Left kidney (tissue), 8 donors: ENCODE results near the gene ZNF488. TPM values are rescaled to one million over a fixed set of nuclear protein-coding genes. Genes with fewer than 3 reads are reported as not detected.
"Not testable (repeated sequence)": the region's sequence is repeated elsewhere in the genome, so short reads cannot be mapped to it uniquely, and the experiment has no call there.

ENCODE experiments used
- DNase-seq: peaks from one replicate; pipeline ENCODE4 v3.0.0-alpha.2; 2013
- long read RNA-seq, 8 donors: transcript quantifications; one replicate each; lab custom pipeline, GENCODE V29; 2026
- polyA plus RNA-seq: library from polyadenylated mRNA; unstranded; fragments of 120-200 nt; gene quantifications from one replicate; pipeline ENCODE4 v1.2.1, GENCODE V29; 2013; ENCODE audit not compliant: insufficient read length

Gene ZNF488, protein sequence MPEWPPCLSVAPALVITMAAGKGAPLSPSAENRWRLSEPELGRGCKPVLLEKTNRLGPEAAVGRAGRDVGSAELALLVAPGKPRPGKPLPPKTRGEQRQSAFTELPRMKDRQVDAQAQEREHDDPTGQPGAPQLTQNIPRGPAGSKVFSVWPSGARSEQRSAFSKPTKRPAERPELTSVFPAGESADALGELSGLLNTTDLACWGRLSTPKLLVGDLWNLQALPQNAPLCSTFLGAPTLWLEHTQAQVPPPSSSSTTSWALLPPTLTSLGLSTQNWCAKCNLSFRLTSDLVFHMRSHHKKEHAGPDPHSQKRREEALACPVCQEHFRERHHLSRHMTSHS
- 5.8 TPM for polyA plus RNA-seq
- long read RNA-seq, donor 1, partial matches to known transcripts: 0 of 3 reads
- long read RNA-seq, donor 1, other reads (novel, unspliced or antisense): 0 of 3 reads
- long read RNA-seq, donor 2, partial matches to known transcripts: 0 of 1 reads
- long read RNA-seq, donor 2, other reads (novel, unspliced or antisense): 0 of 1 reads
- long read RNA-seq, donor 3, partial matches to known transcripts: 0 of 4 reads
- long read RNA-seq, donor 3, other reads (novel, unspliced or antisense): 0 of 4 reads
- long read RNA-seq, donor 4: 0 reads
- long read RNA-seq, donor 5, partial matches to known transcripts: 0 of 3 reads
- long read RNA-seq, donor 5, other reads (novel, unspliced or antisense): 0 of 3 reads
- long read RNA-seq, donor 6, partial matches to known transcripts: 0 of 1 reads
- long read RNA-seq, donor 6, other reads (novel, unspliced or antisense): 0 of 1 reads
- long read RNA-seq, donor 7, partial matches to known transcripts: 0 of 4 reads
- long read RNA-seq, donor 7, other reads (novel, unspliced or antisense): 0 of 4 reads
- long read RNA-seq, donor 8, partial matches to known transcripts: 0 of 1 reads
- long read RNA-seq, donor 8, other reads (novel, unspliced or antisense): 0 of 1 reads

GRCh38 chr10:47384148-47384921 is at the start of gene ZNF488:
ZNF488 (minus strand) TSS chr10:47384293; CDS start chr10:47368829, 15,464 bp downstream.
- DNase-seq: peak; percentile 79

- DNase-seq: no peak
Measured at GRCh38 chr10:47425813-47426419, 41.8 kb upstream of the ZNF488 start.

GRCh38 chr10:47424231-47424630 is 40.1 kb upstream of the ZNF488 start:
- DNase-seq: no peak

- no peak for DNase-seq
Measured at GRCh38 chr10:47423476-47423875, 39.4 kb upstream of the ZNF488 start.

DNA sequence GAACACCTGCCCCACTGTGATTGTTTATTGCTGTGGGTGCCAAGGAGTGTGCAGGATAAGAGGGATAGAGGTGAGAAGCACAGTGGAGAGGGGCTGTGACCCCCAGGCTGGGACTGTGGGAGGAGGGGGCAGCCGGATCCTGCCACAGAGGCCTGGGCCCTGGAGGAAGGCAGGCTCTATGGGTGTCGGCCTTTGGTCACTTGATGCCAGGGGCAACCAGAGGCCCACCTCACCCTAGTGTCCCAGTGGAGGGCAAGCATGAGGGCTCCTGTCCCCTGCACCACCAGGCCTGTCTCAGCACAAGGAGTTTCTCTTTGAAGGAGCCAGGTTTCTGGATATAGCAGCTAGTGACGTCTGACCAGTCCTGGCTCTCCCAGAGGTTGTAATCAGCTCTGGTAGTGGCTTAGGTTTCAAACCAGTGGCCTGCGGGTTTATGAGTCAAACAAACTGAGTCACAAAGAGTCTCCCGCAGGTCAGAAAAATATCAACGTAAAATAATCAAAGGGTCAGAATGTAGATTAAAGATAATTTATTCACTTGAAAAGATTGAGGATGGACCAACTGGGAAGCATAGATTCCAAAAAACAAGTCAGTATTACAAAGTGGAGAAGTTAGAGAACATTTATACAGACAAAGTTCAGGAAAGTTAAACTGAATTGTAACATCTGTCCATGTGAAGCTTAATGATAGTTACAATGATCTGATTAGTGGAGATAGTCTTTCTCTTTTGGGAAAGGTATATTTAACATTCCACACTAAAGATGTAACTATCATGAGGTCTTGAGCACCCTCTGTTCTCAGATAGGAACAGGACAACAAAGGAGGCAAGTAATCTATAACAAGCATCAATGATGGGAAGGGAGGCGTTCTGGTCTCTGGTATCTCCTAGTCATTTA is 37.2 kb upstream of the ZNF488 start:
- DNase-seq: no peak

DNA sequence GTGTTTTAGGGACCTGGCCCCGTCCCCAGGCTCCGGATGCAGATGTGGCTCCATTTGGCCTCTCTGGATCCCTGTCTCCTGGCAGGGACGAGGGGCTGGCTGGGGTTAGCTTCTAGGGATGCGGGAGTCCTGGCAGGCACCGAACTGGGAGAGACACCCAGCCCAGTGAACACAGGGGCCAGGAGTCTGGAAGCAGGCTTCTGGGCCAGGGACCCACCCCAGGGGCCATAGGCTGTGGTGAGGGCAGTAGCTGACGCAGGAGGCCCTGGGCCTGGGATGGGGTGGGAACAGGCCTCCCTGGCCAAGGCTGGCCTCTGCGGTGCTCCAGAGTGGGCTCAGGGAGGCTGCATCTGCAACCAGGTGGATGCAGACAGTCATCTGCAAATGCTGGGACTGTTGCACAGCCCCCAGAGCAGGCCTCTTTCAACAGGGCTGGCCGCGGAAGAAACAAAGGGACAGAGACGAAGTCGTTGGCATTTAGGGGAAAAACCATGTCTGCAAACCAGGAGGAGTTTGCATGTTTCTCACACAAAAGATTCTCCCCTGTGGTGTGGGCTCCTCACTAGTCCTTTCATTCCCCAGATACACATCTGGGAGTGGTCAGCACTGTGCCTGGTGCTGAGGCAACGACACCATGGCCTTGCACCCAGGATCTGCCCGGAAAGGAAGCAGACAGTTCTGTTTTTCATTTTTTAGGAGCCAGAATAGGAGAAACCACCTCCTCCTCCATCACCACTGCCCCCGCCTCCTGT is 36.4 kb upstream of the ZNF488 start:
- no peak for DNase-seq

DNA sequence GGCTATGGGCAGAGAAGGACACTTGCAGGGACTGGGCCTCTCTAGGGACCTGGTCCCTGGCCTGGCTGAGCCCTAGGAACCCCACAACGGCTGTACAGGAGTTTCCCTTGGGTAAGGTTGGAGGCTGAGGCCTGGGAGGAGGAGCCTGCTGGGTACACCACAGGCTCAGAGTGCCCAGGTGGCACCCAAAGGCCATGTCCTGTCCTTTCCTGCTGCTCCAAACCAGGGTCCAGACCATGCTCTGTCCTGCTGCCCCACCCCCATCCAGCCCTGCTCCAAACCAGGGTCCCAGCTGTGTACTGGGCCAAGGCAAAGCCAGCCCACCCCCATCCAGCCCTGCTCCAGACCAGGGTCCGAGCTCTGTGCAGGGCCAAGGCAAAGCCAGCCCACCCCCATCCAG is 35.3 kb upstream of the ZNF488 start:
- no peak for DNase-seq

DNA sequence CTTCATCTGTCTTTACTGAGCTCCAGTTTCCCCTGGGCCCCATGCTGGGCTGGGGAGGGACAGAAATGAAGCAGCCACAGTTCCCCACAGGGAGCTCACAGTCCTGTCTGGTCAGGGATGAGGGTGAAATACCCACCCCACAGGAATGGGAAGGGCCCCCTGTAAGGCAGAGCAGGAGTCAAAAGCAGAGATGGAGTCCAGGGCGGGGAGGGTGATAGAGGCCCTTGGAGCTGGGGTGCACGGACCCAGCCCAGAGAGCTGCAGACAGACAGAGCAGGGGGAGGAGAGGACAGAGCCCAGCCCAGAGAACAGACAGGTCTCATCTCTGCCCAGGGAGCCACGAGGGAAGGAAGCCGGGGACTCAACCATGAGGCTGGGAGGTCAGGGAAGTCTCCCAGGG is 34.9 kb upstream of the ZNF488 start:
- no peak for DNase-seq

GRCh38 chr10:47418321-47418720 is 34.2 kb upstream of the ZNF488 start:
- DNase-seq: no peak

GRCh38 chr10:47416305-47417218 is 32.5 kb upstream of the ZNF488 start:
- not testable (repeated sequence) for DNase-seq

DNA sequence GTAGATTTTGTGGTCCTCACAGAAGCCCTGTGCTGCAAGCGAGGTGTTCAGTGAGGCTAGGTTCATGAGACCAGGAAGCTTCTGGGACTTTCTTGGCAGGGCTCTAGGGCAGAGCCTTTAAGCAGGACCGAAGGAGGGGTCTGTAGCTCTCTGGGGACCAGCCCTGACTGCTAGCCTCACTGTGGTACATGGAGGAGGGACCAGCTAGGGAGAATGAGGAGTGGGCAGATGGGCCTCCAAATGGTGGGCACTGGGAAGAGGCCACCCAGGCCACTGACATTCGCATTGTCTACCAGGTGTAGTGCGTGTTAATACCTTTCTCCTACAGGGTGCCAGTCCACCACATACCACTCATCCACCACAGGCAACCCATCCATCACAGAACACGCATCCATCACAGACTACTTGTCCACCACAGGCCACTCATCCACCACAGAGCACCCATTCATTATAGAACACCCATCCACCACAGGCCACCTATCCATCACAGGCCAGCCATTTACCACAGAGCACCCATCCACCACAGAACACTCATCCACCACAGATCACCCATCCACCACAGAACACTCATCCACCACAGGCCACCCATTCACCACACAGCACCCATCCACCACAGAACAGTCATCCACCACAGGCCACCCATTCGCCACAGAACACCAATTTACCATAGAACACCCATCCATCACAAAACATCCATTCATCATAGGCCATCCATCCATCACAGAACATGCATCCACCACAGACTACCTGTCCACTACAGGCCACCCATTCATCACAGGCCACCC is 31.6 kb upstream of the ZNF488 start:
- no peak for DNase-seq

DNA sequence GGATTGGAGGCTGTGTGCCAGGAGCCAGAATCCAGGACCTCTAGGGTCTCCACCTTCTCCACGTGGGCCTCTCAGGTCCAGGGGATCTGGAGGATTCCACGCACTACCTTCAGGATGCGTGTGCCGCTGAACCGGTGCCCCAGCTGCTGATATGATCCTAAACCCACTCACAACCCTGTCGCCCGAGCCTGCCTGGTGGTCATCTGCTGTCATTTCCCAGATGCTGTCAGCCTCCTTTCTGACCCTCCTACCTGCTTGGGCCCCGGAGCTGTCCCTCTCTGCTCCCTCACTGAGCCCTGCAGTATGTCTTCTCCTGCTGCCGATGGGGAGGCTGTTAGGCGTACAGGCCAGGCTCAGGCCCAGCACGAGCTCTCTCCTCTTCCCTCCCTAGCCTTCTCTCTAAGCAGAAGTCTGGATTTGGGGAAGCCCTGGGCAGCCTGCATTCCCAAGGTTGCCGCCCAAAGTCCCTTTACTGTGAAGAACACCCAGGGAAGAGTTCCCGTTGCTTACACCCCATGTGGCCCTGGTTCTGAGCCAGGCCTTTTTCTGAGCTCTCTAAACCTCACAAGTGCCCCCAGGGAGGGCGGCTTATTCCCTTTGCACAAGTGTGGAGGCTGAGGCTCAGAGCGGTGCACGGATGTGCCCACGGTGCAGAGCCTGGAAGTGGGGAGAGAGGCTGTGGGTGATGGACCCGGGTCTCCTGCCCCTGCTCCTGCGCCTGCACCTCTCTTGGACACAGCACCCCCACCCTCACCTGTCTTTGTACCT is 30.8 kb upstream of the ZNF488 start:
- no peak for DNase-seq

- DNase-seq: no peak
Measured at GRCh38 chr10:47414227-47414592, 30.1 kb upstream of the ZNF488 start.

GRCh38 chr10:47413531-47414226 is 29.6 kb upstream of the ZNF488 start:
- no peak for DNase-seq

DNA sequence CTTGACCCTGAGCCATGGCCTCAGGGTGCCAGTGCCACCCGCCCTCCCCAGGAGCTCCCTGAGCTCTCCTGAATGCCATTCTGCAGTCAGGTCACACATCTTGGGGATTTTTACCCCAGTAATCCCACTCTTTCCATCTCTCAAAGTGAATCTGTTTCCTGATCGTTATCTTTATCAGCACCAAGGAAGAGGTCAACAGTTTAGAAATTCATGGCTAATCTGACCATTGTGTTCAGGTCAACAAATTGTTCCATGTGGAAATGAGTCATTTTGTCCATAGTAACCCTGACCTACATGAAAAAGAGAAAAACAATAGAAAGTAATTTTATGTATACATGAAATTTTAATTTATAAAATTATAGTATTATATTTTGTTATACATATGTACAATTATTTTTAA is 28.8 kb upstream of the ZNF488 start:
- DNase-seq: no peak

DNA sequence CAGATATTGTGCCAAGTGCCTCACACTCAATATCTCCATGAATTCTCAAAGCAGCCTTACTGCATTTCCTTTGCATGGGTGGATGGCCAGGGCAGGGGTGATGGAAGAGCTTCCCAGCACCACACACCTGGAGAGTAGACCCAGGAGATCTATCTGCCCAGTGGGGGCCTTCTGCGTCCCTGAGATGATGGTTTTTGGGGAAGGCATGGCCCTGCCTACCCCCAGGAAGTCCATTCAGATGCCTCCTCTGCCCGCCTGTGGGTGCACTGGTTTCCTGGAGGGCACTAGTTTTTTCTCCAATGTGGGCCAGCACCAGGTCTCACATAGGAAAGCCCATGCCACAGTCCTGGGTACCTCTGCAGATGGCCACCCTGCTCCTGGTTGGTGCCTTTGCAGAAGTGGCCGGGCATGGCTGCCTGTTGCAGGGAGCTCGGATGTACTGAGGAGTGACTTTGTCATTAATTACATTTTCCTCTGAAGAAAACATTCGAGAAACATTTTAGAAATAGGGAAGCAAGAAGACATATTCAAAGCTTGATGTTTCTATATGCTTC is 28.2 kb upstream of the ZNF488 start:
- DNase-seq: no peak
